HG02678 (cell line): Measurements from ENCODE around the gene DYNLRB1.
A peak's percentile ranks its signal among the peaks of the same experiment; 100 is the strongest.
"Not testable (repeated sequence)": the region's sequence is repeated elsewhere in the genome, so short reads cannot be mapped to it uniquely, and the experiment has no call there.

Experiments used
- ATAC-seq: cut with Tn5 transposase; IDR thresholded peaks from one replicate; pipeline ENCODE4 v1.9.1; 2021; ENCODE audit warnings: mild to moderate bottlenecking, moderate library complexity; ENCODE audit not compliant: unreplicated experiment

DYNLRB1 gene

GRCh38 chr20:34516247-34517113 is at the start of gene DYNLRB1:
DYNLRB1 (plus strand) TSS chr20:34516422; CDS start chr20:34516459, 37 bp downstream.
- ATAC-seq, result peak; percentile 70

- ATAC-seq, result no peak
These were observed 47.3 kb upstream of the DYNLRB1 start for GRCh38 chr20:34468951-34469350.

- no peak for ATAC-seq
These were observed 43.8 kb upstream of the DYNLRB1 start for GRCh38 chr20:34472246-34472925.

GRCh38 chr20:34473262-34473883 is 42.8 kb upstream of the DYNLRB1 start:
- ATAC-seq, result no peak

DNA sequence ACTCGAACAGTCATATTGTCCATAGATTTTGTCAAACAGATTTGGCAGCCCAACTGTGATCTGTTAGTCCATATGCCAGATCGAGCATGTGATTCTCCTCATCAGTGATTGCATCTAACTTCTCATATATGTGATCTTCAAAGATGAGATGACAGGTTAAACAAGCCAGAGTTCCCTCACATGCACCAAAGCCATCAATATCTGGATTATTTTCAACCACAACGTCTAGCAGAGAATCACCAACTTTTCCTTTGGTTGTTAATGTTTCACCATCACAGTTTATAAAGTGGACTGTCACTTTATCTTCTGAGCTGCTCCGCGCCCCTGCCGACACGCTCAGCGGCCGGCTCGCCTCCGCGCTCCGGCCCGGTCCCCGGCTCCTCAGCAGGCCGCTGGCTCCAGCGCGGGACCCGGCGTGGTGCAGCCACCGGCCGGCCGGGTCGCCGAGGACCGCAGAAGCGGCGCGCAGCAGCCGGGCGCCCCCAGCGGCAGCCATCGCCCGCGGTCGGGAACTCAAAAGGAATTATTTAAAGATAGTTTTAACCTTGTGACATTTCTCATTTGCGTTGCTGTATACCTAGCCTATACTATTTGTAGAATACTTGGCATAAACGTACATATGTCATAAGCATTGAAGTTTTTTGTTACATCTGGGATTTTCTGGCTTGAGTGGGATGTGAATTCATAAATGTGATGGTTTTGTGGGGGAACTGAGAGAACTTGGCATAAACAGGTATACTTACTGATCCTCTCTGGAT is 40.1 kb upstream of the DYNLRB1 start:
- no peak for ATAC-seq

DNA sequence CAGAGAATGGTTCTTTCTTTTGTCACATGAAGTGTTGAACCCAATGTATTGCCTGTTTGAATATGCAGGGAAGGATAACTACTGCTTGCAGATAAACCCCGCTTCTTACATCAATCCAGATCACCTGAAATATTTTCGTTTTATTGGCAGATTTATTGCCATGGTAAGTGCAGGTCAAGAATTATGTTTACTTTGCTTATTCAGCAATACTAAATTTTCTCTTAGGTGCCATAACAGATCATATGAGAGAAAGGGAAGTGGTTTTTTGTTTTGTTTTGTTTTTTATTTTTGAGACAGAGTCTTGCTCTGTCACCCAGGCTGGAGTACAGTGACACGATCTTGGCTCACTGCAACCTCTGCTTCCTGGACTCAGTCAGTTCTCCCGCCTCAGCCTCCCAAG is 36.6 kb upstream of the DYNLRB1 start:
- no peak for ATAC-seq

- not testable (repeated sequence) for ATAC-seq
These were observed 34.1 kb upstream of the DYNLRB1 start for GRCh38 chr20:34482154-34482553.

DNA sequence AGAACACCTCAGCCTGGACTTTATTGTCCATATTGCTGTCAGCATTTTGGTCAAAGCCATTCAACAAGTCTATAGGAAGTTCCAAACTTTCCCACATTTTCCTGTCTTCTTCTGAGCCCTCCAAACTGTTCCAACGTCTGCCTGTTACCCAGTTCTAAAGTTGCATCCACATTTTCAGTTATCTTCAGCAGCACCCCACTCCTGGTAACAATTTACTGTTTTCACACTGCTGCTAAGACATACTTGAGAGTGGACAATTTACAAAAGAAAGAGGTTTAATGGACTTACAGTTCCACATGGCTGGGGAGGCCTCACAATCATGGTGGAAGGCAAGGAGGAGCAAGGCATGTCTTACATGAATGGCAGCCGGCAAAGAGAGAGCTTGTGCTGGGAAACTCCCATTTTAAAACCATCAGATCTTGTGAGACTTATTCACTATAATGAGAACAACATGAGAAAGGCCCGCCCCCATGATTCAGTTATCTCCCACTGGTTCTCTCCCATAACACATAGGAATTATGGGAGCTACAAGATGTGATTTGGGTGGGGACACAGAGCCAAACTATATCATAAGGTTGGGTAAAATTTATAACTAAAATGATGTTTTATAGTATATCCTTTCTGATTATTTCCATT is 32.5 kb upstream of the DYNLRB1 start:
- not testable (repeated sequence) for ATAC-seq

DNA sequence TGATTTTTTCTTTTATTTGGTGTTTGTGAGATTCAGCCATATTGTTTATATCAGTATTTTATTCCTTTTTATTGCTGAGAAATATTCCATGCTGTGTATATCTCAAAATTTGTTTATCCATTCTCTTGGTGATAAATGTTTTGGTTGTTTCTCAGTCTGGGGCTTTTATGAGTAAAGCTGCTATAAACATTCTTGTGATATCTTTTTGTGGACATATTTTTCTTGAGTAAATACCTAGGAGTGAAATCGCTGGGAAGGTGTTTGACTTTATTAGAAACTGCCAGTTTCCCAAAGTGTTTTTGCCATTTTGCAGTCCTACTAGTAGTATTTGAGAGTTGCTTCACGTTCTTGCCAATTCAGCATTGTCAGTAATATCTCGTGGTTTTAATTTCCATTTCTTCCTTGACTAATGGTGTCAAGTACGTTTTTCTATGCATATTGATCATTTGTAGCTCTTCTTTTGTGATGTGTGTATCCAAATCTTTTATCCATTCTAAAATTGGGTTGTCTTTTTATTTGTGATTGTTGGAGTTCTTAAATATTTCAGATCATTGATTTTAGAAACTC is 31.1 kb upstream of the DYNLRB1 start:
- no peak for ATAC-seq

- no peak for ATAC-seq
These were observed 24.8 kb upstream of the DYNLRB1 start for GRCh38 chr20:34491226-34491931.

- ATAC-seq, result no peak
These were observed 24.2 kb upstream of the DYNLRB1 start for GRCh38 chr20:34491932-34492509.

DNA sequence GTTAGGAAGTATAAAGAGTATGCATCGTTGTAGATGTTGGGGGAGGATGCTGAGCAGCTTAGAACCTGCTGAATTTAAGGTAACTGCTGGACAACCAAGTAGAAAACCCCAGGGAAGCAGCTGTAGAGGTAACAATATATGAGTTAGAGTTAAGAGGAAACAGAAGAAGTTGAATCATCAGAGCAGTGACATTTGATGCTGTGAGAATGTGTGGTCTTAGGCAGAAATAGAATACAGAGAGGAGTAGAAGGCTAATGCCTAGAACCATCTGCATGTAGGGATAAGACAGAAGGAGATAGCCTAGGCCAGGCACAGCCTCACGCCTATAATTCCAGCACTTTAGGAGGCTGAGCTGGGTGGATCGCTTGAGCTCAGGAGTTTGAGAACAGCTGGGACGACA is 22.6 kb upstream of the DYNLRB1 start:
- no peak for ATAC-seq

DNA sequence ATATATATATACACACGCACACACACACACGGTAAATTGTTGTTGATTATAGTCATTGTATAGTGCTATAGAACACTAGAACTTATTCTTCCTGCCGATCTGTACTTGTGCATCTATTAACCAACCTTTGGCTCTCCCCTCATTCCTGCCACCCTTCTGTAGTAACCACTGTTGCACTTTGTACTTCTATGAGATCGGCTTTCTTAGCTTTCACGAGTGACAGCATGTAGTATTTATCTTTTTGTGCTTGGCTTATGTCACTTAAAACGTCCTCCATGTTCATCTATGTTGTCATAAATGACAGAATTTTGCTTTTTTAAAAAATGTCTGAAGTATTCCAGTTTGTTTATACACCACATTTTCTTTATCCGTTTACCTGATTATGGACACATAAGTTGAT is 20.9 kb upstream of the DYNLRB1 start:
- no peak for ATAC-seq

DNA sequence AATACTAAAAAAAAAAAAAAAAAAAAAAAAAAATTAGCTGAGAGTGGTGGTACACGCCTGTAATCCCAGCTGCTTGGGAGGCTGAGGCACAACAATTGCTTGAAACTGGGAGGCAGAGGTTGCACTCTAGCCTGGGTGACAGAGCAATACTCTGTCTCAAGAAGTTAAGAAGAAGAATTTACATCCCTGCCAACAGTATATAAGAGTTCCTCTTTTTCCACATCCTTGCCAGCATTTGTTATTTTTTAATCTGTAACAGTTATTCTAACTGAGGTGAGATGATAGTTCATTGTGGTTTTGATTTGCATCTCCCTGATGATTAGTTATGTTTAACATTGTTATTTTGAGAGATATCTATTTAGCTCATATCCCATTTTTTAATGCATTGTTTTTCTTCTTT is 20.3 kb upstream of the DYNLRB1 start:
- ATAC-seq, result no peak

DNA sequence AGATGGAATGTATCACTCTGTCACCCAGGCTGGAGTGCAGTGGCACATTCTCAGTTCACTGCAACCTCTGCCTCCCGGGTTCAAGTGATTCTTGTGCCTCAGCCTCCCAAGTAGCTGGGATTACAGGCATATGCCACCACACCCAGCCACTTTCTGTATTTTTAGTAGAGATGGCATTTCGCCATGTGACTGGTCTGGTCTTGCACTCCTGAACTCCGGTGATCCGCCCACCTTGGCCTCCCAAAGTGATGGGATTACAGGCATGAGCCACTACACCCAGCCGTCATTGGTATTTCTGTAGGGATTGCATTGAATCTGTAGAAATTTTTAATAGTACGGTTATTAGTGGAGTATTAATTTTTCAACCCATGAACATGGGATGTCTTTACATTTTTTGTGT is 18.6 kb upstream of the DYNLRB1 start:
- ATAC-seq, result not testable (repeated sequence)

DNA sequence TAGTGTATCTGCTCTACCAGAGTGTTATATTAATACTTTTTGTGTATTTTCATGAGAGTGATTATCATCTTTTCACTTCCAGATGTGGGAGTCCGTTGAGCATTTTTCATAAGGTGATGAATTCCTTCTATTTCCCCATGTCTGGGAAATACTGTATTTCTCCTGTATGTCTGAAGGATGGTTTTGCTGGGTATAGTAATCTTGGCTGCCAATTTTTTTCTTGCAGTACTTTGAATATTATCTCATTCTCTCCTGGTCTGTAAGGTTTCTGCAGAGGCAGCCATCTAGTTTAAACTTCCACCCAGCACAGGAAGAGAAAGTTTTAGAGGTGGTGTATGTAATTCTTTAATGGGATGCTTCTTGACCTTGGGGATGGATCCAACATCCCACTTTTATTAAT is 15.4 kb upstream of the DYNLRB1 start:
- no peak for ATAC-seq

DNA sequence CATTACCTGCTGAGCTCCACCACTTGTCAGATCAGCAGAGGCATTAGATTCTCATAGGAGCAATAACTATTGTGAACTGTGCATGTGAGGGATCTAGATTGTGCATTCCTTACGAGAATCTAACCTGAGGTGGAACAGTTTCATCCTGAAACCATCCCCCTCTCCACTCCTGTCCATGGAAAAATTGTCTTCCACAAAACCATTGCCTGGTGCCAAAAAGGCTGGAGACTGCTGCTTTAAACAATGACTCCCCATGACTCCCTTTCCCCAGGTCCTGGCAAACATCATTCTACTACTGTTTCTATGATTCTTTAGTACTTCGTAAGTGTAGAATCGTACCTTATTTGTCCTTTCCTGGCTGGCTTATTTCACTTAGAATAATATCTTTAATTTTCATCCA is 9.7 kb upstream of the DYNLRB1 start:
- ATAC-seq, result no peak

GRCh38 chr20:34507702-34508413 is 8.4 kb upstream of the DYNLRB1 start:
- no peak for ATAC-seq

DNA sequence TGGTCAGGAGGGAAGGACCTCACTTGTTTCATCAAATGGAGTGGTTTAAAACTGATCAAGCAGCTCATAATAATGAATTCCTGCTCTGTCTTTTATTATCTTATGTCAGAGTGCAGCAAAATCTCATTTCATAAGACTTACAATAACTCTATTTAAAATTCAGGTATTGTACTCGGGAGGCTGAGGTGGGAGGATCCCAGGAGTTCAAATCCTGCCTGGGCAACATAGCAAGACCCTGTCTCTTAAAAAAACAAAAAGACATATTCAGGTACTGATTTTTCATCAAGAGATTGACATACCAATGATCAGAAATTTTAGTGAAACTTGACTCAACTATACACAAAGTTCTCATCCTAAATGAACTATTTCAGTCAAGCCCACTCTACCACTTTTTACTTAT is 5.6 kb upstream of the DYNLRB1 start:
- ATAC-seq, result no peak
